T-cell (primary cell): Measurements from ENCODE around the gene NOL4L. TPM values are rescaled to one million over a fixed set of nuclear protein-coding genes. Genes with fewer than 3 reads are reported as not detected.

ENCODE experiments used
- ATAC-seq, 4 experiments: fragments of 200-7000 bp in 3 of 4; fragments of 150-1000 bp in 1 of 4; cut with Tn5 transposase; replicated peaks in 1 of 4; 1 replicate in 3 of 4; 2 replicates in 1 of 4; pipeline ENCODE4 v1.10.0; 2021; ENCODE audit warnings: moderate library complexity in 3 of 4, mild to moderate bottlenecking in 2 of 4, moderate number of reproducible peaks in 1 of 4
- CTCF ChIA-PET, 2 donors: fragments of 300-600 bp; sonication (Branson Sonifier 250); formaldehyde crosslinking; loops; one replicate each; lab custom pipeline; 2022; ENCODE audit warnings: antibody characterized with exemption in 2 of 2; lab: Charles Lee
- POLR2A ChIA-PET, 2 donors: fragments of 300-600 bp; sonication (Branson Sonifier 250); formaldehyde crosslinking; loops; one replicate each; lab custom pipeline; 2022; ENCODE audit warnings: antibody characterized with exemption in 2 of 2; lab: Charles Lee
- DNase-seq, 35 experiments: peaks; one replicate each; pipeline versions ENCODE4 v3.0.0 to v3.0.0-alpha.2; 2013 to 2023
- H3K27ac ChIP-seq: one replicate; pipeline ENCODE4 v1.5.1; 2013; ENCODE audit warnings: low read length
- H3K27me3 ChIP-seq, 2 experiments: replicated peaks in 1 of 2; 1 replicate in 1 of 2; 2 replicates in 1 of 2; pipeline versions ENCODE4 v1.6.1 to v1.7.0; 2013; ENCODE audit warnings: low read length in 1 of 2, mixed read lengths in 1 of 2; ENCODE audit not compliant: control insufficient read depth in 2 of 2, insufficient read depth in 2 of 2; ENCODE audit errors: extremely low read depth in 1 of 2
- H3K36me3 ChIP-seq, 2 donors: 1 replicate in 1 of 2; 2 replicates in 1 of 2; pipeline versions ENCODE4 v1.6.1 to v1.7.0; 2013; ENCODE audit warnings: low read length in 1 of 2; ENCODE audit not compliant: control insufficient read depth in 2 of 2, insufficient read depth in 1 of 2; ENCODE audit errors: extremely low read depth in 1 of 2
- H3K4me1 ChIP-seq, 2 experiments: 1 replicate in 1 of 2; 2 replicates in 1 of 2; pipeline versions ENCODE4 v1.6.1 to v1.7.0; 2013; ENCODE audit warnings: low read length in 2 of 2, mixed read lengths in 1 of 2; ENCODE audit not compliant: insufficient read depth in 2 of 2, control insufficient read depth in 1 of 2; ENCODE audit errors: extremely low read depth in 1 of 2
- H3K4me3 ChIP-seq, 2 donors: 1 replicate in 1 of 2; 2 replicates in 1 of 2; pipeline versions ENCODE4 v1.5.1 to v1.7.0; 2013; ENCODE audit warnings: mild to moderate bottlenecking in 2 of 2, low read length in 1 of 2, moderate library complexity in 1 of 2; ENCODE audit not compliant: control insufficient read depth in 1 of 2; ENCODE audit errors: extremely low read depth in 1 of 2
- H3K9me3 ChIP-seq: 2 replicates; pipeline ENCODE4 v1.7.0; 2013
- H3K27ac Mint-ChIP-seq, 2 donors: one replicate each; pipeline ENCODE4 v1.8.0; 2020 to 2021; ENCODE audit warnings: mild to moderate bottlenecking in 2 of 2, mixed read lengths in 2 of 2
- H3K27me3 Mint-ChIP-seq, 2 donors: one replicate each; pipeline ENCODE4 v1.8.0; 2021 to 2022; ENCODE audit warnings: mixed read lengths in 2 of 2
- H3K36me3 Mint-ChIP-seq: one replicate; pipeline ENCODE4 v1.8.0; 2021; ENCODE audit warnings: mixed read lengths
- H3K4me1 Mint-ChIP-seq, 3 donors: one replicate each; pipeline ENCODE4 v1.8.0; 2020 to 2022; ENCODE audit warnings: mixed read lengths in 3 of 3, mild to moderate bottlenecking in 1 of 3
- H3K4me3 Mint-ChIP-seq, 3 donors: one replicate each; pipeline ENCODE4 v1.8.0; 2020 to 2022; ENCODE audit warnings: mild to moderate bottlenecking in 3 of 3, mixed read lengths in 3 of 3, moderate library complexity in 3 of 3
- H3K9me3 Mint-ChIP-seq, 3 donors: one replicate each; pipeline ENCODE4 v1.8.0; 2020 to 2022; ENCODE audit warnings: mixed read lengths in 3 of 3
- WGBS: methylation state at CpG from one replicate; pipeline ENCODE4 v1.1.5; 2013; ENCODE audit warnings: missing lambda C conversion rate; ENCODE audit not compliant: insufficient coverage; 5-methylcytosine and 5-hydroxymethylcytosine counted together
- total RNA-seq, 35 experiments: library from RNA in 6 of 35; stranded (reverse) in 6 of 35; fragments of 120-200 nt in 1 of 35; gene quantifications; one replicate each; pipeline versions ENCODE4 v1.2.1 to v1.2.4 and lab custom pipeline; 2013 to 2026

NOL4L gene
- total RNA-seq, 5 donors from 2014 or later (not counting 1 experiment from before 2014, with no cell fraction given): 63.5 to 88.8 (median 74.4) TPM

DNA sequence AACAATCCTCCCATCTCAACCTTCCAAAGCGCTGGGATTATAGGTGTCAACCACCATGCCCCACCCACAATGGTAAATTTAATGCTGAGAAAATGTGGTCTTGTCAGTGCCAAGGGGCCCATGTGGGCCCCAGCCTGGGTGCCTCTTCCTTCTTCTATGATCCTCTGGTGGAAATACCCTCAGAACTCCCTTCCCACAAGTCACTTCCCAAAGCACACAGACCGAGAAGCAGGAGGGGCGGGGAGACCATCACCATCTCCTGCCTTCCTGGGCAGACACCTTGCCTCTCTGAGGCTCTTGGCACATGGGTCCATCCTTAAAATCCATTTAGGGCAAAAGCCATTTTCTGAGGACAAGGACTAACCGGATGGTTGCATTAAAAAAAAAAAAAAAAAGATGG is 59.0 kb downstream of the NOL4L start:
- ChIA-PET POLR2A (interaction anchor here (0.6 to 1.0 kb wide), 2 partner anchors 9 to 10 kb away, joined by 3 to 15 read pairs; no protein-coding TSS in a partner anchor), CTCF (interaction anchor here (0.6 to 5.8 kb wide), 5 partner anchors 13 to 126 kb away, joined by 3 to 31 read pairs (median 5); no protein-coding TSS in a partner anchor)
- Histone ChIP-seq H3K27ac (peak overlapping the region; percentile 71), H3K4me1 (peaks cover 71 to 88% of the 10 kb centered on the region in 2 experiments), H3K9me3 (no peaks in the 10 kb centered on the region), H3K4me3 (no peak overlapping the region), H3K27me3 (no peaks in the 10 kb centered on the region), H3K36me3 (peaks cover 0 to 19% of the 10 kb centered on the region in 2 donors)
- Mint-ChIP-seq H3K27me3 (no peaks in the 10 kb centered on the region), H3K4me1 (peaks cover 92 to 95% (median 94%) of the 10 kb centered on the region in 3 donors), H3K27ac (peak overlapping the region; percentile 96 to 97), H3K9me3 (no peaks in the 10 kb centered on the region), H3K4me3 (peak overlapping the region in 1 of 3 donors; percentile 77), H3K36me3 (peaks cover 8% of the 10 kb centered on the region)
- ATAC-seq (no peak), DNase-seq (no peak)
- no CpG with 5 or more reads among the region's 4 CpGs for WGBS

DNA sequence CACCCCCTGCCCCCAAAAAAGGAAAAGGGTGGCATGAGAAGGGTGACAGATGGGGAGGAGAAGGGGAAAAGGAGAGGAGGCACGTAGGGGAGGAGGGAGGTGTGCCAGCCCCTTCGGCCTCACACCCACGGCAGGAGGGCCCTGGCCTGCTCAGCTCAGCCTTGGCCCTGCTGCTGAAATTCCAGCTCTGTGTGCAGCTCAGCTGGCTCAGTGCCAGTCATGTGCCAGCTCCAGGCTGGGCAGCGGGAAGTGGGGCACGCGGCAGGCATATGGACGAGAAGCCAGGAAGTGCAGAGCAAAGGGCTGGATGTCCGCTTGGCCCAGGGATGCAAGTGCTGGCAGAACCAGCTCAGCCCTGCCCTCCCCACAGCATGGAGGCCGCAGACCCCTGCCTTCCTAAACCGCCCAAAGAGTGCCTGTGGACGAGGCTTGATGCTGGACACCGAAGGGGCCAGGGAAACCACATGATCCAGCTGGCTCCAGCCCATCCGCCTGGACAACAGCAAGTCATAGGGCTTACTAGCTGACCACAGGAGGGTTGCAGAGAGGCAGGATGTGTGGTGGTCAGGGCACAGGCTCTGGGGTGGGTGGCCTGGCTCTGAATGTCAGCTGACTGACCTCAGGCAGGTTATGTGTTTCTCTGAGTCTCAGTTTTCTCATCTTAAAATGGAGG is 60.2 kb downstream of the NOL4L start:
- H3K9me3 Mint-ChIP-seq: no peaks in the 10 kb centered on the region
- H3K4me1 ChIP-seq: peaks cover 69 to 88% of the 10 kb centered on the region in 2 experiments
- CTCF ChIA-PET: interaction anchor here (0.5 to 5.8 kb wide), 6 partner anchors 14 to 128 kb away, joined by 3 to 41 read pairs (median 4); no protein-coding TSS in a partner anchor

GRCh38 chr20:32523613-32524213 is 61.4 kb downstream of the NOL4L start:
- CTCF ChIA-PET: interaction anchor here (0.5 to 5.8 kb wide), 10 partner anchors 11 to 255 kb away, joined by 3 to 41 read pairs (median 5); no protein-coding TSS in a partner anchor
- no peak for ATAC-seq
- H3K36me3 Mint-ChIP-seq: peaks cover 19% of the 10 kb centered on the region

More for the DNA sequence above, 60.2 kb downstream of the NOL4L start:
- Mint-ChIP-seq H3K36me3 (peaks cover 15% of the 10 kb centered on the region), H3K27ac (peak overlapping the region; percentile 95), H3K4me1 (peaks cover 88 to 94% (median 88%) of the 10 kb centered on the region in 3 donors), H3K27me3 (no peaks in the 10 kb centered on the region), H3K4me3 (peak overlapping the region in 1 of 3 donors; percentile 59)
- POLR2A ChIA-PET: no interaction called here
- no peak for DNase-seq
- Histone ChIP-seq H3K27me3 (no peaks in the 10 kb centered on the region), H3K36me3 (peaks cover 8 to 27% of the 10 kb centered on the region in 2 donors), H3K9me3 (no peaks in the 10 kb centered on the region), H3K27ac (peak overlapping the region; percentile 71), H3K4me3 (no peak overlapping the region)
- 92% methylated on average over 13 of the region's 13 CpGs for WGBS
- no peak for ATAC-seq

GRCh38 chr20:32522776-32523612 is 62.1 kb downstream of the NOL4L start:
- Mint-ChIP-seq H3K27me3 (no peaks in the 10 kb centered on the region), H3K36me3 (peaks cover 19% of the 10 kb centered on the region), H3K4me1 (peaks cover 68 to 74% (median 69%) of the 10 kb centered on the region in 3 donors), H3K9me3 (no peaks in the 10 kb centered on the region), H3K27ac (peak overlapping the region; percentile 95), H3K4me3 (peak overlapping the region in 1 of 3 donors; percentile 59)
- ChIA-PET POLR2A (interaction anchor here in 1 of 2 donors (0.6 to 1.0 kb wide), 2 partner anchors 12 to 13 kb away, joined by 4 to 8 read pairs; no protein-coding TSS in a partner anchor), CTCF (interaction anchor here (0.5 to 5.8 kb wide), 14 partner anchors 11 to 996 kb away, joined by 3 to 41 read pairs (median 4); no protein-coding TSS in a partner anchor)
- Histone ChIP-seq H3K27me3 (no peaks in the 10 kb centered on the region), H3K36me3 (peaks cover 16 to 45% of the 10 kb centered on the region in 2 donors), H3K4me3 (no peak overlapping the region), H3K27ac (peak overlapping the region; percentile 48), H3K9me3 (no peaks in the 10 kb centered on the region), H3K4me1 (peaks cover 54 to 72% of the 10 kb centered on the region in 2 experiments)
- WGBS: 50% methylated on average over 3 of the region's 8 CpGs
- DNase-seq: no peak
- peak; percentile 13 to 35 (median 32) for ATAC-seq

More at GRCh38 chr20:32523613-32524213, 61.4 kb downstream of the NOL4L start:
- H3K9me3 ChIP-seq: no peaks in the 10 kb centered on the region
- WGBS: 72% methylated on average over 3 of the region's 7 CpGs
- H3K4me3 ChIP-seq: no peak overlapping the region
- peak overlapping the region; percentile 95 for H3K27ac Mint-ChIP-seq
- peak overlapping the region in 1 of 3 donors; percentile 59 for H3K4me3 Mint-ChIP-seq
- H3K27me3 Mint-ChIP-seq: no peaks in the 10 kb centered on the region
- peaks cover 59 to 77% of the 10 kb centered on the region in 2 experiments for H3K4me1 ChIP-seq
- no peak for DNase-seq
- peaks cover 75 to 81% (median 76%) of the 10 kb centered on the region in 3 donors for H3K4me1 Mint-ChIP-seq
- H3K9me3 Mint-ChIP-seq: no peaks in the 10 kb centered on the region
- no peaks in the 10 kb centered on the region for H3K27me3 ChIP-seq
- POLR2A ChIA-PET: interaction anchor here in 1 of 2 donors (0.6 to 1.0 kb wide), 2 partner anchors 13 to 704 kb away, joined by 3 to 4 read pairs; partner anchors contain the start of gene MYLK2
- peak overlapping the region; percentile 48 for H3K27ac ChIP-seq
- H3K36me3 ChIP-seq: peaks cover 12 to 38% of the 10 kb centered on the region in 2 donors

- Mint-ChIP-seq H3K27ac (peak overlapping the region; percentile 95), H3K4me1 (peaks cover 63 to 73% (median 66%) of the 10 kb centered on the region in 3 donors), H3K9me3 (no peaks in the 10 kb centered on the region), H3K27me3 (no peaks in the 10 kb centered on the region), H3K36me3 (peaks cover 19% of the 10 kb centered on the region), H3K4me3 (peak overlapping the region in 2 of 3 donors; percentile 31 to 59)
- ATAC-seq: peak; percentile 31 to 43 (median 36)
- no peaks in the 10 kb centered on the region for H3K9me3 ChIP-seq
- H3K27me3 ChIP-seq: no peaks in the 10 kb centered on the region
- no peak overlapping the region for H3K4me3 ChIP-seq
- peak overlapping the region; percentile 48 for H3K27ac ChIP-seq
- ChIA-PET CTCF (interaction anchor here (0.5 to 5.8 kb wide), 10 partner anchors 11 to 996 kb away, joined by 3 to 41 read pairs (median 7); no protein-coding TSS in a partner anchor), POLR2A (no interaction called here)
- peaks cover 48 to 72% of the 10 kb centered on the region in 2 experiments for H3K4me1 ChIP-seq
- 29% methylated on average over 3 of the region's 3 CpGs for WGBS
- H3K36me3 ChIP-seq: peaks cover 17 to 51% of the 10 kb centered on the region in 2 donors
- DNase-seq: no peak
Measured at GRCh38 chr20:32522526-32522775, 62.7 kb downstream of the NOL4L start.
